Thyroid gland (tissue), 4 donors: Measurements from ENCODE around the gene ZFAND2B. TPM values are rescaled to one million over a fixed set of nuclear protein-coding genes. Genes with fewer than 3 reads are reported as not detected.

Experiments used
- DNase-seq, 2 donors: peaks; one replicate each; pipeline ENCODE4 v3.0.0-alpha.2; 2019
- H3K27ac ChIP-seq, 3 donors: fragments of 200-600 bp; sonication (generic); 1 replicate in 2 of 3; 2 replicates in 1 of 3; pipeline ENCODE4 v1.5.1; 2016 to 2019; ENCODE audit warnings: mild to moderate bottlenecking in 1 of 3, moderate library complexity in 1 of 3
- H3K27me3 ChIP-seq: fragments of 200-600 bp; sonication (generic); one replicate; pipeline ENCODE4 v1.5.1; 2019
- H3K36me3 ChIP-seq, 2 donors: fragments of 200-600 bp; sonication (generic); one replicate each; pipeline ENCODE4 v1.5.1; 2016 to 2019
- H3K4me1 ChIP-seq, 2 donors: fragments of 200-600 bp; sonication (generic); one replicate each; pipeline ENCODE4 v1.5.1; 2017 to 2019
- H3K4me3 ChIP-seq, 3 donors: fragments of 200-600 bp; sonication (generic); replicated peaks in 1 of 3; 1 replicate in 2 of 3; 2 replicates in 1 of 3; pipeline ENCODE4 v1.5.1; 2016; ENCODE audit warnings: mild to moderate bottlenecking in 1 of 3
- H3K9me3 ChIP-seq: fragments of 200-600 bp; sonication (generic); one replicate; pipeline ENCODE4 v1.5.1; 2017
- POLR2A ChIP-seq, 2 donors: fragments of 450-650 bp; IDR thresholded peaks; one replicate each; pipeline ENCODE4 v1.6.1; 2017; ENCODE audit warnings: antibody characterized with exemption in 2 of 2, mild to moderate bottlenecking in 2 of 2, moderate library complexity in 1 of 2
- WGBS, 2 donors: methylation state at CpG; one replicate each; pipeline ENCODE4 v1.1.5; 2017; 5-methylcytosine and 5-hydroxymethylcytosine counted together
- intact Hi-C: fragments of 100-400 bp; cut with DNase I; formaldehyde crosslinking; loops from one replicate; pipeline ENCODE4 v1.15.1; 2023
- total RNA-seq, 4 donors: library from RNA; depleted of rRNA; stranded (reverse); fragments of >200 nt; gene quantifications; one replicate each; pipeline ENCODE4 v1.2.3, GENCODE V29; 2016
- TF ChIP-seq, protein P1 (sequence below), 6 experiments: fragments of 200-600 bp in 3 of 6; fragments of 450-650 bp in 3 of 6; sonication (generic) in 3 of 6; IDR thresholded peaks; one replicate each; pipeline ENCODE4 v1.5.1; 2016 to 2019; ENCODE audit warnings: antibody characterized with exemption in 6 of 6, mild to moderate bottlenecking in 2 of 6, inconsistent platforms in 1 of 6, moderate library complexity in 1 of 6

ZFAND2B gene
- total RNA-seq, 4 donors from 2014 or later, result 78.7 to 131 (median 92.0) TPM

DNA sequence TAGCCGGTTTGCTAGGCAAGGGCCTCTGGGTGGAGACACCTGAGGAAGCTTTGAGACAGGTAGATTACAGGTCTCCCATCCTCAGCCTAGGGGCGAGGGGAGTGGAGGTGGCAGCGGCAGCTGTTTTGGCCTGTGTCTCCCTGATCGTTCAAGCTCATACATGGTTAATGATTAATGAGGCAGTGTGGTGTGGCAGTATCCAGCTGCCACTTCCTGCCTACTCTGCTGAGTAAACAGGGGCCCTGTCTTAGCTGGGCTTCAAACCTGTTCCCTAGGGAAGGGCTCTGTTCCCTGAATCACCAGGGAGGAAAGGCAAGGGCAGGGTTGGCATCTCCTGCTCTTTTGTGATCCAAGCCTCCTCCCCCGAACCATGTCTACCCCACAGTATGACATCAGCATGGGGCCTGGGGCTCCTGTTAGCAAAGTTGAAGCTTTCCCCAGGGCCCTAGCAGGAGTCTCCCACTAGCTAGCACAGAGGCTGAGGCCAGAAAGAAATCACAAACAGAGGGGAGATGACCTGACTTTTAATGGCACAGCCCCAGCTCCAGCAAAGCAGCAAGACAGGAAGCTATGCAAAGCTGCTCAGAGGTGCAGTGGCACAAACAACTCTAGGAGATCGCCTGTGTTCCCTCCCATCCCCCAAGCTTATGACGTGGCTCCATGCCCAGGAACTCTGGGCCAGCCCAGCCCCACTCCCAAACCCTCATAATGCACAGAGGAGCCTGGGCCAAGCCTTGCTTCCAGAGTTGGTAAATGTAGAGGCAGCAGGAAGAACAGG, 42.8 kb downstream of the ZFAND2B start:
- H3K4me1 ChIP-seq, result peaks cover 36 to 73% of the 10 kb centered on the region in 2 donors
- intact Hi-C loops, result loop anchor here (5.0 kb wide), 1 partner anchor 33 kb away; no protein-coding TSS in a partner anchor
- DNase-seq, result peak; percentile 92 to 95
- H3K36me3 ChIP-seq, result peaks cover 0 to 4% of the 10 kb centered on the region in 2 donors
- TF ChIP-seq, protein P1, sequence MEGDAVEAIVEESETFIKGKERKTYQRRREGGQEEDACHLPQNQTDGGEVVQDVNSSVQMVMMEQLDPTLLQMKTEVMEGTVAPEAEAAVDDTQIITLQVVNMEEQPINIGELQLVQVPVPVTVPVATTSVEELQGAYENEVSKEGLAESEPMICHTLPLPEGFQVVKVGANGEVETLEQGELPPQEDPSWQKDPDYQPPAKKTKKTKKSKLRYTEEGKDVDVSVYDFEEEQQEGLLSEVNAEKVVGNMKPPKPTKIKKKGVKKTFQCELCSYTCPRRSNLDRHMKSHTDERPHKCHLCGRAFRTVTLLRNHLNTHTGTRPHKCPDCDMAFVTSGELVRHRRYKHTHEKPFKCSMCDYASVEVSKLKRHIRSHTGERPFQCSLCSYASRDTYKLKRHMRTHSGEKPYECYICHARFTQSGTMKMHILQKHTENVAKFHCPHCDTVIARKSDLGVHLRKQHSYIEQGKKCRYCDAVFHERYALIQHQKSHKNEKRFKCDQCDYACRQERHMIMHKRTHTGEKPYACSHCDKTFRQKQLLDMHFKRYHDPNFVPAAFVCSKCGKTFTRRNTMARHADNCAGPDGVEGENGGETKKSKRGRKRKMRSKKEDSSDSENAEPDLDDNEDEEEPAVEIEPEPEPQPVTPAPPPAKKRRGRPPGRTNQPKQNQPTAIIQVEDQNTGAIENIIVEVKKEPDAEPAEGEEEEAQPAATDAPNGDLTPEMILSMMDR (IDR thresholded peaks at IDR 0.05), result no peak
- TF ChIP-seq POLR2A (IDR thresholded peaks at IDR 0.05), result peak in 1 of 2 donors; percentile 51
- no peaks in the 10 kb centered on the region for H3K27me3 ChIP-seq
- WGBS, 2 donors, result 4 to 8% methylated on average over 4 of the region's 7 CpGs
- H3K9me3 ChIP-seq, result no peaks in the 10 kb centered on the region
- H3K27ac ChIP-seq, result peak overlapping the region; percentile 88 to 93 (median 89)
- H3K4me3 ChIP-seq, result no peak overlapping the region

DNA sequence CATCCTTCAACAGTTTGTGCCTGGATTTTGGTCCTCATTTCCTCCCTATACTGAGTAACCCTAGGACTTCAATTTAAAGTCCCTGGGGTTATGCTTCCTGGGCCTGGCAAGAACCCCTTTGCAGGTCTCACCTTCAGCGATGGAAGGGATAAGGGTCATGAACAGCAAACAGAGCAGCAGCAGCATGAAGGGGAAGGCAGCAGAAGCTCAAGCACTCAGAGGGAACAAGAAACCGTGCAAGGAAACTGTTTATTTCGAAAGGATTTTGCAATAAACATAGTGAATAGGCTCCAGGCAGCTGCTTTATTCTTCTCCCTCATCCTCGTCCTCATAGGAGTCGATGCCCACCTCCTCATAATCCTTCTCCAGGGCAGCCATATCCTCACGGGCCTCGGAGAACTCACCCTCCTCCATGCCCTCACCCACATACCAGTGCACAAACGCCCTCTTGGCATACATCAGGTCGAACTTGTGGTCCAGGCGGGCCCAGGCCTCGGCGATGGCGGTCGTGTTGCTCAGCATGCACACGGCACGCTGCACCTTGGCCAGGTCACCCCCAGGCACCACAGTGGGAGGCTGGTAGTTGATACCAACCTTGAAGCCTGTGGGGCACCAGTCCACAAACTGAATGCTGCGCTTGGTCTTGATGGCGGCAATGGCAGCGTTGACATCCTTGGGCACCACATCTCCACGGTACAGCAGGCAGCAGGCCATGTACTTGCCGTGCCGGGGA, 43.6 kb downstream of the ZFAND2B start:
- 91 to 92% methylated on average over 20 to 22 of the region's 22 CpGs for WGBS, 2 donors
- no peaks in the 10 kb centered on the region for H3K9me3 ChIP-seq
- no peaks in the 10 kb centered on the region for H3K27me3 ChIP-seq
- intact Hi-C loops, result no loop called here
- H3K36me3 ChIP-seq, result peaks cover 0 to 4% of the 10 kb centered on the region in 2 donors
- peak overlapping the region; percentile 71 to 93 (median 88) for H3K27ac ChIP-seq
- no peak overlapping the region for H3K4me3 ChIP-seq
- no peak for DNase-seq
- peaks cover 31 to 71% of the 10 kb centered on the region in 2 donors for H3K4me1 ChIP-seq
- TF ChIP-seq, protein P1 (IDR thresholded peaks at IDR 0.05), result no peak
- TF ChIP-seq POLR2A (IDR thresholded peaks at IDR 0.05), result no peak

DNA sequence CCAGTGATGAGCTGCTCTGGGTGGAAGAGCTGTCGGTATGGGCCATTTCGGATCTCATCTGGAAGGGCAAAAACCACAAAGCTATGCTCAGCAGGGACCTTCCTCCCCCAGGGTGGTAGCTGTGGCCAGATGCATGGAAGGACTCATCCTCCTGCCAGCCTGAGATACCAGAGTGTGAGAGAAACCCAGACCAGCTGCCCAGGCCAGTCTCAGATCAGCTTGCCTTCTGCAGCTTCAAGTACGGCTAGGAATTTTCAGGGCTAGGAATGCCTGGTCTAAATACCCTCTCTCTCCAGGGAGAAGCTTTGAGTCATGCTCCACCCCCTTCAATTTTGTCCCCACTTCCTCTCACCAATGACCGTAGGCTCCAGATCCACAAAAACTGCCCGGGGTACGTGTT, 45.1 kb downstream of the ZFAND2B start:
- Histone ChIP-seq H3K4me1 (peaks cover 31 to 61% of the 10 kb centered on the region in 2 donors), H3K9me3 (no peaks in the 10 kb centered on the region), H3K36me3 (peaks cover 0 to 4% of the 10 kb centered on the region in 2 donors), H3K4me3 (no peak overlapping the region), H3K27ac (no peak overlapping the region), H3K27me3 (no peaks in the 10 kb centered on the region)
- TF ChIP-seq, protein P1 (IDR thresholded peaks at IDR 0.05), result no peak
- TF ChIP-seq POLR2A (IDR thresholded peaks at IDR 0.05), result no peak
- intact Hi-C loops, result no loop called here
- no peak for DNase-seq
- WGBS, 2 donors, result 80 to 92% methylated on average over 4 to 6 of the region's 6 CpGs

DNA sequence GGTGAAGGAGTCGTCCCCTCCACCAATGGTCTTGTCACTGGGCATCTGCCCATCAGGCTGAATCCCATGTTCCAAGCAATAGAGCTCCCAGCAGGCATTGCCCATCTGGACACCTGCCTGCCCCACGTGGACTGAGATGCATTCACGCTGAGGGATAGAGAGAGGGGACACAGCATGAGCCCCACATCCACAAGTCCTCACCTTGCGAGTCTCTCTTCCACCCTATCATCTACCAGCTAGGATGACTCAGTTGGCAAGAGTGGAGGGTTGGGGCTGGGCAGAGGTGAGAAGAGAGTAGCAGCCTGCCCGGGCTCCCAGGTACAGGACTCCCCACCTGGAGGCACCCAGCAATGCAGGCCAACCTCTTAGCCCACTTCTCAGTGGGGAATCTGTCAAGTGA, 45.5 kb downstream of the ZFAND2B start:
- intact Hi-C loops, result no loop called here
- TF ChIP-seq, protein P1 (IDR thresholded peaks at IDR 0.05), result no peak
- TF ChIP-seq POLR2A (IDR thresholded peaks at IDR 0.05), result no peak
- no peaks in the 10 kb centered on the region for H3K27me3 ChIP-seq
- H3K4me3 ChIP-seq, result no peak overlapping the region
- WGBS, 2 donors, result 66 to 71% methylated on average over 5 of the region's 5 CpGs
- peaks cover 0 to 4% of the 10 kb centered on the region in 2 donors for H3K36me3 ChIP-seq
- no peak for DNase-seq
- H3K9me3 ChIP-seq, result no peaks in the 10 kb centered on the region
- peak overlapping the region in 2 of 3 donors; percentile 16 to 49 for H3K27ac ChIP-seq
- H3K4me1 ChIP-seq, result peaks cover 31 to 59% of the 10 kb centered on the region in 2 donors

DNA sequence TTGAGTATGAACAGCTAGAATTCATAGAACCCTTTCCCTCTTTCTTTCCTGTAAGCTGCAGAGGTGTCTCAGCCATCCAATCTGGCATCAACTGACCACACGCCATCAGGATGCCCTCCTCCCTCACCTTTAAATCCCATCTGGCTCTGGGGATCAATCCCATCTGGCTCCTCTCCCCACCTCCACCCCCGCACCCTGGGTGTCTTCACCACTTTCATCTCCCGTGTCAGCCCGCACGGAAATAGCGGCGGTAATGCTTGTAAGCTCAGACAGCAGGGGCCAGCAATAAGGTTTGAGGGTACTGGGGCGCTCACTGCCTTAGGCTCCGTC, 46.0 kb downstream of the ZFAND2B start:
- TF ChIP-seq POLR2A (IDR thresholded peaks at IDR 0.05), result no peak
- TF ChIP-seq, protein P1 (IDR thresholded peaks at IDR 0.05), result no peak
- peaks cover 31 to 56% of the 10 kb centered on the region in 2 donors for H3K4me1 ChIP-seq
- no peaks in the 10 kb centered on the region for H3K9me3 ChIP-seq
- intact Hi-C loops, result no loop called here
- H3K27ac ChIP-seq, result peak overlapping the region in 2 of 3 donors; percentile 16 to 49
- H3K4me3 ChIP-seq, result peak overlapping the region in 2 of 3 donors; percentile 24 to 62
- peaks cover 0 to 4% of the 10 kb centered on the region in 2 donors for H3K36me3 ChIP-seq
- no peaks in the 10 kb centered on the region for H3K27me3 ChIP-seq
- 25 to 28% methylated on average over 9 of the region's 9 CpGs for WGBS, 2 donors
- DNase-seq, result peak in 1 of 2 donors; percentile 22
